Pancreas (tissue), 10 donors: ENCODE measurements around the gene HAO2. TPM values are rescaled to one million over a fixed set of nuclear protein-coding genes. Genes with fewer than 3 reads are reported as not detected.

ENCODE experiments used
- ATAC-seq, 4 donors: fragments of 200-7000 bp; cut with Tn5 transposase; one replicate each; pipeline versions ENCODE4 v1.8.0 to v1.9.1; 2020; ENCODE audit warnings: mild to moderate bottlenecking in 4 of 4, moderate library complexity in 4 of 4
- DNase-seq, 6 donors: peaks; one replicate each; pipeline ENCODE4 v3.0.0-alpha.2; 2020
- FAIRE-seq: peaks from 2 replicates; lab custom pipeline; 2012; peaks lifted over from hg19 to GRCh38; lab: Jason Lieb, UNC
- H3K27ac ChIP-seq, 4 donors: fragments of 200-600 bp; sonication (generic); 1 replicate in 3 of 4; 2 replicates in 1 of 4; pipeline versions ENCODE4 v1.5.0 to v1.8.0; 2020
- H3K27me3 ChIP-seq, 4 donors: fragments of 200-600 bp; one replicate each; pipeline ENCODE4 v1.8.0; 2021
- H3K36me3 ChIP-seq, 3 donors: fragments of 200-600 bp; sonication (generic) in 1 of 3; one replicate each; pipeline versions ENCODE4 v1.5.0 to v1.8.0; 2020 to 2021
- H3K4me1 ChIP-seq, 3 donors: fragments of 200-600 bp; one replicate each; pipeline ENCODE4 v1.8.0; 2021
- H3K4me3 ChIP-seq, 4 donors: fragments of 200-600 bp; sonication (generic) in 2 of 4; one replicate each; pipeline versions ENCODE4 v1.5.0 to v1.8.0; 2020 to 2021
- H3K9me3 ChIP-seq, 4 donors: fragments of 200-600 bp; one replicate each; pipeline ENCODE4 v1.8.0; 2021
- CTCF ChIP-seq, 4 donors: fragments of 200-600 bp; sonication (generic) in 3 of 4; IDR thresholded peaks; one replicate each; pipeline versions ENCODE4 v1.5.0 to v1.8.0; 2021; ENCODE audit warnings: antibody characterized with exemption in 4 of 4
- WGBS, 2 donors: extraction: QIAGEN DNeasy Blood & Tissue Kit; methylation state at CpG; one replicate each; pipeline ENCODE4 v1.1.7; 2013; 5-methylcytosine and 5-hydroxymethylcytosine counted together
- intact Hi-C, 3 donors: fragments of 100-400 bp; cut with DNase I; formaldehyde crosslinking; loops; one replicate each; pipeline versions ENCODE4 v1.11.1 to v1.14.2; 2022
- polyA plus RNA-seq, 2 donors: library from polyadenylated mRNA; stranded (reverse); fragments of 200-250 nt; gene quantifications; one replicate each; pipeline ENCODE4 v1.2.3, GENCODE V29; 2013
- total RNA-seq, 6 donors: library from RNA; stranded (reverse); fragmentation: NEBNext Ultra II Directional in 4 of 6; extraction: Animal tissue kit (Norgen Biotek cat#: 25700) in 4 of 6; gene quantifications; one replicate each; pipeline versions ENCODE4 v1.2.1 to v1.2.4, GENCODE V29; 2021 to 2023
- donor health status: healthy with polysubstance abuse.
- donor health status: DM: no; HTN: no; CAD: no; lungs with moderate emphysema.
- donor health status: DM: no; HTN: no; CAD: no.
- donor health status: control.
- donor health status: control.
- donor health status: Bipolar disorder and iron deficiency.
- donor health status: DM: yes; HTN: yes; CAD: no.
- donor health status: DM: no; HTN: no; CAD: no.
- donor health status: DM: no; HTN: no; CAD: no.
- donor health status: DM: yes; HTN: yes; CAD: no.

Gene HAO2
- total and polyA plus RNA-seq, 8 donors = not detected

GRCh38 chr1:119428991-119429390 lies 60.4 kb downstream of the HAO2 start:
- no peaks in the 10 kb centered on the region for H3K9me3 ChIP-seq
- intact Hi-C loops = no loop called here
- H3K4me3 ChIP-seq = no peak overlapping the region
- DNase-seq (no peak), FAIRE-seq (no peak), ATAC-seq (no peak)
- no peak overlapping the region for H3K27ac ChIP-seq
- WGBS, 2 donors = 64 to 65% methylated on average over 2 of the region's 2 CpGs
- no peaks in the 10 kb centered on the region for H3K36me3 ChIP-seq
- H3K4me1 ChIP-seq = no peaks in the 10 kb centered on the region
- TF ChIP-seq CTCF (IDR thresholded peaks at IDR 0.05) = no peak
- H3K27me3 ChIP-seq = no peaks in the 10 kb centered on the region

DNA sequence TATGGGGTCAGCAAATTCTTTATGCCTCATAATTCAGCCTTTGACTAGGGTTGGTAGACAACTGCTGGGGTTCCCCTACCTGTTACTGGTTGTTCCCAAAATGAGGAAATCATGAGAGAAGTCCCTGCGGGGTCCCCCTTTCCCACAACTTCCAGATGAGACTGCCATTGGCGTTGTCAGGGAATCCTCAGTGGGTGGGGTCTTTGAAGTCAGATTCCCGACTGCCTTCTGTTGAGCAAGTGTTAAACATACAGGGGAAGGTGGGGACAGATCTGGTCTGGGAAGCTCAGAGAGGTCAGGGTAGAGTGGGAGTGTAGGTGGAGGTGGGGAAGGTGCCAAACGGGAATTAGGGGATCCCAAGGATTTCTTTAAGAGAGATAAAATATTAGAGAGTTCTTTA lies 61.1 kb downstream of the HAO2 start:
- no peak overlapping the region for H3K27ac ChIP-seq
- no peak for ATAC-seq
- no peaks in the 10 kb centered on the region for H3K4me1 ChIP-seq
- no peak for FAIRE-seq
- H3K4me3 ChIP-seq = no peak overlapping the region
- 64 to 77% methylated on average over 4 of the region's 4 CpGs for WGBS, 2 donors
- DNase-seq = no peak
- H3K27me3 ChIP-seq = no peaks in the 10 kb centered on the region
- intact Hi-C loops = no loop called here
- H3K9me3 ChIP-seq = no peaks in the 10 kb centered on the region
- no peaks in the 10 kb centered on the region for H3K36me3 ChIP-seq
- no peak for TF ChIP-seq CTCF (IDR thresholded peaks at IDR 0.05)

- no peak for TF ChIP-seq CTCF (IDR thresholded peaks at IDR 0.05)
- ATAC-seq (no peak), DNase-seq (no peak), FAIRE-seq (no peak)
- no peaks in the 10 kb centered on the region for H3K36me3 ChIP-seq
- intact Hi-C loops = no loop called here
- no peaks in the 10 kb centered on the region for H3K4me1 ChIP-seq
- H3K27ac ChIP-seq = no peak overlapping the region
- H3K4me3 ChIP-seq = no peak overlapping the region
- 75 to 88% methylated on average over 2 of the region's 2 CpGs for WGBS, 2 donors
- H3K27me3 ChIP-seq = no peaks in the 10 kb centered on the region
- H3K9me3 ChIP-seq = no peaks in the 10 kb centered on the region
Observed at GRCh38 chr1:119430486-119430885, 61.9 kb downstream of the HAO2 start.

DNA sequence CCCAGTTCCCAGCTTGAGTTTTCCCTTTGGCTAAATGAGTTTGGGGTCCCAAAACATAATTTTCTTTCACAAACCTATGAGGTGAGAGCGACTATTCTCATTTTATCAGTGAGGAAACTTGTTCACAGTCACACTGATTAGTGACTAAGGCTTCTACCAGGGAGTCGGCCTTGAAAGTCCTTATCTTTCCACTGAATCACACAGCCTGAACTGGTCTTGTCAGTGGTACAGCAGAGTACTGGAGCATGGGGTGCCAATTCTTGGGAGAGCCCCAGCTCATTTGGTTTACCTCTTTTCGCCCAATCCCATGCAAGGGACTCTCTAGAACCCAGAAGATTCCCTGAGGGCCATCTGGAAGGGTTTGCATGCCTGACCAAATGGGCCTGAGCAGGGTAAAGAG lies 63.3 kb downstream of the HAO2 start:
- no peak for TF ChIP-seq CTCF (IDR thresholded peaks at IDR 0.05)
- peak in 1 of 4 donors; percentile 52 for ATAC-seq
- Histone ChIP-seq H3K4me3 (no peak overlapping the region), H3K9me3 (no peaks in the 10 kb centered on the region), H3K4me1 (no peaks in the 10 kb centered on the region), H3K27me3 (no peaks in the 10 kb centered on the region), H3K36me3 (no peaks in the 10 kb centered on the region), H3K27ac (no peak overlapping the region)
- intact Hi-C loops = no loop called here
- 47 to 56% methylated on average over 3 of the region's 3 CpGs for WGBS, 2 donors
- no peak for DNase-seq
- no peak for FAIRE-seq

GRCh38 chr1:119435052-119435451 lies 66.5 kb downstream of the HAO2 start:
- no peaks in the 10 kb centered on the region for H3K27me3 ChIP-seq
- ATAC-seq = no peak
- no peak for DNase-seq
- FAIRE-seq = no peak
- H3K36me3 ChIP-seq = no peaks in the 10 kb centered on the region
- no peak overlapping the region for H3K4me3 ChIP-seq
- WGBS, 2 donors = 79 to 84% methylated on average over 3 of the region's 3 CpGs
- H3K27ac ChIP-seq = no peak overlapping the region
- no peaks in the 10 kb centered on the region for H3K4me1 ChIP-seq
- no peak for TF ChIP-seq CTCF (IDR thresholded peaks at IDR 0.05)
- H3K9me3 ChIP-seq = no peaks in the 10 kb centered on the region
- intact Hi-C loops = no loop called here
